ENCODE results near the gene PLEKHH1. TPM values are rescaled to one million over a fixed set of nuclear protein-coding genes. Genes with fewer than 3 reads are reported as not detected.

PLEKHH1 gene
- total RNA-seq, 1 donor from 2014 or later: 6.8 TPM

DNA sequence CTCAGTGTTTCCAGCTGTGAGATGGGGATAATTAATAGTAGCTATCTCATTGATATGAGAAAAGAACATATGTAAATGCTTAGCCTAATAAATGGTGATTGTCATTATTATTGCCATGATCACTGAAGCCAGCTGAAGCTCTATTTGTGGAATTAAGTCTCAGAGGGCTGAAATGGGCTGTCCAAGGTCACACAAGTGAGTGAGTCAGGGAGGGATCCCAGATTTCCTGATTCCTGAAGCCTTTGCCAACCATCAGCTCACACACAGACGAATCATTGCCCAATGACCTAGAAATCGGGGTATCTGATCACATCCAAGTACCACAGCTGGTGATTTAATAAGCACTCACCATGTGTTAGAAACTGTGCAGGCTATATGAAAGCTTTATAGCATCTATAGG, 23.0 kb upstream of the PLEKHH1 start:
- no peak for DNase-seq (ENCODE audit: low spot score)

DNA sequence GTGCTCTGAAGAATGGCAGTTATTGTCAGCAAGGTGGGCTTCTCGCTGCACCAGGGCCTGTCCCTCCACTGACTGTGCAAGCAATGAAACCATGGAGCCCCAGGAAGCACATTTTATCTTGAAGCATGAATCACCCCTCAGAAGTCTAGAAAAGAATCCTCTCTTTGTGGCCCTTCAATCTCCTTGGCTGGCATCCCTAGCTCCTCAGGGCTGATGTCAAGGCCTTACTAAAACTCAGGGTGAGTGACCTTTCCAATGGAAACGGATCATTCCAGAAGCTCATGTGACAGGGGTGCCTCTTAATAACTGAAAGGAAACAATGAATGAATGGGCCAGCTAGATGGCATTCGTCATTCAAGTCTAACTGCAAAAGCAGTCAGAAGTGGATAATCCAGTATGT, 22.3 kb upstream of the PLEKHH1 start:
- DNase-seq (ENCODE audit: low spot score): no peak

- DNase-seq (ENCODE audit: low spot score): no peak
These were observed 20.4 kb upstream of the PLEKHH1 start for GRCh38 chr14:67512463-67513310.

- no peak for DNase-seq (ENCODE audit: low spot score)
These were observed 19.4 kb upstream of the PLEKHH1 start for GRCh38 chr14:67513631-67514108.

DNA sequence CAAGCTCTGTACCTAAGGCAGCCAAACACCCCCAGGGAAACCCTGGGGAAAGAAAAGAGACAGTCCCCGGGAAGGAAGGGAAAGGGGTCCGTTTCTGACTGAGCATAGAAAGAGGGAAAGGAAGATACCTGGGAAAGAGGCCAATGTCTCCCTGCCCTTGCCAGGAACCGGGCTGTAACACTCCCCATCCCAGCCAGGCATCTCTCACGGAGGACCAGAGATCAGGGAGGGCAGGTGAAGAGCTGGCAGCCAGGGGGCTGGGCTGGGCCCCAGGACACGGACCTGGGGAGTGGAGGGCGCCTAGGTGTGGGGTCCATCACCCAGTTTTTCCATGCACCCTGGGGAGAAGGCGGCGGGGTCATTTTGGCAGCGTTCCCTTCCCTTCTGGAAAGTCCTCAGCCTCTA, 18.9 kb upstream of the PLEKHH1 start:
- no peak for DNase-seq (ENCODE audit: low spot score)

DNA sequence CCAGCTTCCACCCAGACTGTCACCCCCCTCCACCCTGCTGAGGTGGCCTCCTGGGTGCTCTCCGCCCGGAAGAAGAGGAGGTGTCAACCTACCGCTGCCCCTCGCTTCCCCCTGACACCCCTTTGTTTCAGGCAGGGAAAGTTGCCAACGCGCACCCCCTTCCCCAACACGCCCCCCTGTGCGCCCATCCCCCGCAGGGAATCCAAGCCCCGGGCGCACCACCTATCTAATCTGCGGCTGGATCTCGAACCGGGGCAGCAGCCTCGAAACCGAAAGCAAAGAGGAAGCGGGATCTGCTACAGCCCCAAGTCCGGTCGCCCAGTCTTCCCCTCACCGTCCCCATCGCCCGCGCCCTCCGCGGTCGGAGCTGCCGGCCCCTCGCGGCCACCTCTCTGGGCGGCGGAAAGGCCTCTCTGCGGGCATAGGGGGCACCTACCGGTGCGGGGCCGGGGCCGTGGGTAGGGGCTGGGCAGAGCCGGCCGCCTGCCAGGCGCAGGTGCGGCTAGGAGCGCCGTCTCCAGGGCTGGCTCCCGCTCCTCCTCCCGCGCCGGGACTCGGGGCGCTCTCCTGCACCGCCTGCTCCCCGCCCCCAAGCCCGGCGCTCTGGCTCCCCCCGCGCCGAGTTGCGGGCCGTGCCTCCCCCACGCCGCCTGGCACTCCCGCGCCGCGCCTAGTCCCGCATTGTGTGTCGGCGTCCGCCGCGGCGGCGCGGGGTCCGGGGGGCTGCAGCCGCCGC, 18.3 kb upstream of the PLEKHH1 start:
- no peak for DNase-seq (ENCODE audit: low spot score)

- no peak for DNase-seq (ENCODE audit: low spot score)
These were observed 17.6 kb upstream of the PLEKHH1 start for GRCh38 chr14:67515386-67516079.

GRCh38 chr14:67516676-67517075, 16.4 kb upstream of the PLEKHH1 start:
- DNase-seq (ENCODE audit: low spot score): no peak

DNA sequence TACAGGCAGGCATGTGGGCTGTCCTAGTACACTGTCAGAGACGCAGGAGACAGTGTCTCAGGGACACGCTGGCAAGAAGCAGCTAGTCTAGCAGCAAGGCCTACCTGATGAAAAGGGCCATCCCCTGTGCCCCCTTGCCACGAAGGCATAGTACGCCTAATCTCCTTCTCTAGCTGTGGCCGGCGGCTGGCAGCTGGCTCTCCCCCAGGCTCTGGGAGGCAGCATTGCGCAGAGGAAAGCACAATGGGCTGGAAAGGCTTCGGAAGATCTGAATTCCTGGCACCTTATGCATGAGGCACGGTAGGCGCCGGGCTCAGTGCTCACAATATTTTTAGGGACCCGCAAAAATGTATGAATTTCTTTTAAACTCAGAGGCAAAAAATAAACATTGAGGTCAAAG, 16.0 kb upstream of the PLEKHH1 start:
- DNase-seq (ENCODE audit: low spot score): no peak

- no peak for DNase-seq (ENCODE audit: low spot score)
These were observed 13.7 kb upstream of the PLEKHH1 start for GRCh38 chr14:67519406-67519805.

- DNase-seq (ENCODE audit: low spot score): no peak
These were observed 12.6 kb upstream of the PLEKHH1 start for GRCh38 chr14:67520482-67520881.

- DNase-seq (ENCODE audit: low spot score): no peak
These were observed 10.8 kb upstream of the PLEKHH1 start for GRCh38 chr14:67522270-67522669.

DNA sequence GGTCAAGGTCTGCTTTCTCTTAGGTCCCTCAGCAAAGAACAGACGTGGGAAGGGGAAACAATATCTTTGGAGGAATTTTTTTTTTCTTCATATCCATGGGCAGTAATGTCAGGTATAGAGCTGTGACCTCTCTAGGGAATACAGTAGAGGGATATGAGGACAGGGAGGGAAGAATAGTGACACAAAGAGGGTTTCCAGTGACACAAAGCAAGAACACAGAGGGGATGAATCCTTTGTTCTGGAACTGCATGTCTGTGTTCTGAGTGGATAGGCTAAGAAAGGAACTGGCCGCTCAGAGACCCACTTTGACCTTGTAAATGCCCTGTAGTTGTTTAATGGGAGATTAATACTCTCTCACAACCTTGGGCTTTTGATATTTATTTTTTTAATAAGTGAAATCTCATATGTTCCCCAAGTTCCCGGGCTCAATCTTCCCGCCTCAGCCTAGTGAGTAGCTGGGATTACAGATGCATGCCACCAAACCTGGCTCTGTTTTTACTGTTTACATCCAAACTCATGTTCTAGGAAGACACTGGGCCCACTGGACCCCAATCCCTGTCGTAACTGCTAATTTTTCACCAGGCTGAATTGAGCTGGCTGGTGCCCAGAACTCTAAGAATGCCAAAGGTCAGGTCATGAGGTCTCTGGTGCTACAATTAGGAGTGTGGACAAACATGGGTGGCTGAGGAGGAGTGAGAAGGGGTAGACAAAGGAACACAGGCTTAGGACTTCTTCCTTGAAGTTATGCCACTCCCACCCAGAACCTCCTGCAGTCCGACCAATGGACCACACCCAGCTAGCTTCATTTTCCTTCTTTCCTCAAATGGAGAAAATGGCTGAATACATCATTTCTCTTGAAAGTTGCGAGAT, 9.1 kb upstream of the PLEKHH1 start:
- DNase-seq (ENCODE audit: low spot score): no peak

GRCh38 chr14:67524634-67524963, 8.5 kb upstream of the PLEKHH1 start:
- DNase-seq (ENCODE audit: low spot score): no peak

GRCh38 chr14:67525389-67525788, 7.7 kb upstream of the PLEKHH1 start:
- DNase-seq (ENCODE audit: low spot score): no peak

GRCh38 chr14:67526181-67526580, 6.9 kb upstream of the PLEKHH1 start:
- DNase-seq (ENCODE audit: low spot score): no peak

DNA sequence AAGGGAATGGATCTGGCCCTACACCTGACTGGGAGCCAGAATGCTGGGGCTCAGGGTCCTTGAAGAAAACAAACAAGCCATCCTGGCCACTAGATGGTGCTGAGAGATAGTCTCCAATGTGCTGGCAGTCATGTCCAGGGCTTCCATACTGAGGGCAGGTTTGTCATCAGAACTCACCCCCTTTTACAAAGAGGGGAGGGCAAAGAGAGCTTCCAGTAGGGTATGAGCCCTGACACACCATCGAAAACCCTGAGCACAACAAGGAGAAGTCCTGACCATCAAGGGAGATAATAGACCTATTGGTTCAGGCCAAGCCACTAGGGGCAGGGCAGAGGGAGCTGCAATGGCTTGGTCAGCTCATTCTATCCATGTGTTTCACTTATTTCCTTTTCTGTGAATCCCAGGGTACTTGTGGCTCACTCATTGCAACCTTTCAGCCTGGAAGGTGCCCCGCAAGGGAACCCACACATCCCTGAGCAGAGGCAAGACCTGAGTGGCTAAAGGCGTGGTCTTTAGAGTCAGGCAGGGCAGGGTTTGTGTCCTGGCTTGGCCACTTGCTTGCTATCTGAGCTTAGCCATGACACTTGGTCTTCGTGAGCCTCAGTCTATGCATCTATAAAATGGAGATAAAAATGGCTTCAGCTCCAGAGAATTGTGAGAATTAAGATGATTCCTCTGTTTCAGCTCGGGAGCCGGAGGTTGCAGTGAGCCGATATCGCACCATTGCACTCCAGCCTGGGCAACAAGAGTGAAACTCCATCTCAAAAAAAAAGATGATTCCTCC, 6.2 kb upstream of the PLEKHH1 start:
- no peak for DNase-seq (ENCODE audit: low spot score)

GRCh38 chr14:67527756-67528155, 5.3 kb upstream of the PLEKHH1 start:
- no peak for DNase-seq (ENCODE audit: low spot score)

DNA sequence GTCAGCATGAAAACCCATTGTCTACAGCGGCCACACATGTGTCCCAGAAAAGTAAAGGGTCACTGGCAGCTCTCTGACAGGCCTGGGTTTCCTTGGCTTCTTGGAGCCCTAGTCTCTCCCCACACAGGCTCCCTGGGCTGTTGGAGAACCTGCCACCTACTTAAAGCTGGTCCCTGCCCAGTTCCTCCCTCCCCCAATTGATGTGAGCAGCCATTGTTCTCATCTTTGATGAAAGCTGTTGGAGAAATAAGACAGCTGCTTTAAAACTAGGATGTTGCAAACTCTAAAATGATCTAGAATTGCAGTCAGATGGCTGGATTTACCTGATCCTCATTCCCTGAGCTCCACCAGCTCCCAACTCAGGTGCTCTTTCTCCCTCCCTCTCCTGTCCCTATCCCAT, 4.8 kb upstream of the PLEKHH1 start:
- DNase-seq (ENCODE audit: low spot score): no peak

All from mesenteric fat pad (tissue), 1 donor.